K562 (cell line): ENCODE measurements around the gene KIR2DL4.

Experiments used
- CLOCK ChIP-seq: fragments of 250-450 bp; sonication (Bioruptor Pico); IDR thresholded peaks from 2 replicates; pipeline ENCODE4 v1.4.0; 2020; ENCODE audit warnings: mild to moderate bottlenecking, moderate library complexity, borderline replicate concordance
- CTCF ChIP-seq, 3 experiments: IDR thresholded peaks in 2 of 3; conservative IDR thresholded peaks in 1 of 3; 2 replicates each; pipeline ENCODE4 v1.5.1; 2011 to 2012; ENCODE audit warnings: low read length in 3 of 3, mild to moderate bottlenecking in 3 of 3, control low read depth in 2 of 3, improper control_type of control experiment in 1 of 3, inconsistent platforms in 1 of 3, low read depth in 1 of 3, mixed read lengths in 1 of 3, moderate library complexity in 1 of 3; ENCODE audit not compliant: insufficient read depth in 2 of 3
- FOXK2 ChIP-seq, 2 experiments: fragments of 450-650 bp; IDR thresholded peaks in 1 of 2; conservative IDR thresholded peaks in 1 of 2; 2 replicates each; pipeline ENCODE4 v1.6.1; 2016; ENCODE audit warnings: low read depth in 2 of 2, mild to moderate bottlenecking in 1 of 2
- HCFC1 ChIP-seq: IDR thresholded peaks from 2 replicates; pipeline ENCODE4 v1.6.1; 2012; ENCODE audit warnings: low read depth, low read length, improper control_type of control experiment
- MAFK ChIP-seq: IDR thresholded peaks from 2 replicates; pipeline ENCODE4 v1.6.1; 2011; ENCODE audit warnings: low read length, improper control_type of control experiment
- MCM5 ChIP-seq: fragments of 450-650 bp; IDR thresholded peaks from 2 replicates; pipeline ENCODE4 v1.6.1; 2016; ENCODE audit warnings: low read depth
- MTF1 ChIP-seq: fragments of 250-450 bp; sonication (Bioruptor Pico); IDR thresholded peaks from 2 replicates; pipeline ENCODE4 v1.9.0; 2021; ENCODE audit warnings: moderate library complexity, mild to moderate bottlenecking, inconsistent platforms, borderline replicate concordance
- NR2C1 ChIP-seq, 2 experiments: fragments of 450-650 bp; IDR thresholded peaks; 2 replicates each; pipeline ENCODE4 v1.6.1; 2017; ENCODE audit warnings: mild to moderate bottlenecking in 2 of 2, antibody characterized with exemption in 1 of 2, inconsistent platforms in 1 of 2, missing compliant biosample characterization in 1 of 2, missing genetic modification characterization in 1 of 2
- POLR2AphosphoS5 ChIP-seq: IDR thresholded peaks from 2 replicates; pipeline ENCODE4 v1.6.1; 2011; ENCODE audit warnings: mild to moderate bottlenecking, low read depth, low read length, moderate library complexity; ENCODE audit not compliant: control insufficient read depth, insufficient read depth
- RAD21 ChIP-seq, 2 experiments: fragments of 250-450 bp in 1 of 2; fragments of 450-650 bp in 1 of 2; sonication (Bioruptor Pico) in 1 of 2; formaldehyde crosslinking in 1 of 2; IDR thresholded peaks in 1 of 2; conservative IDR thresholded peaks in 1 of 2; 2 replicates each; pipeline versions ENCODE4 v1.4.0 to v1.8.0; 2020 to 2022; ENCODE audit warnings: mild to moderate bottlenecking in 2 of 2, moderate library complexity in 1 of 2
- TAF1 ChIP-seq: IDR thresholded peaks from 2 replicates; pipeline ENCODE4 v1.6.1; 2011; ENCODE audit warnings: mild to moderate bottlenecking, low read length, moderate library complexity; ENCODE audit not compliant: insufficient read depth, control insufficient read depth, severe bottlenecking; ENCODE audit errors: extremely low read depth
- TF ChIP-seq, protein P1 (sequence below): sonication (generic); formaldehyde crosslinking; IDR thresholded peaks from 2 replicates; pipeline ENCODE4 v1.8.0; 2022; ENCODE audit warnings: mild to moderate bottlenecking, missing genetic modification reagents
- TF ChIP-seq, protein P2 (sequence below), 3 experiments: fragments of 200-800 bp in 1 of 3; fragments of 250-450 bp in 1 of 3; fragments of 450-650 bp in 1 of 3; sonication (Bioruptor Pico) in 1 of 3; sonication (Bioruptor generic) in 1 of 3; formaldehyde crosslinking in 1 of 3; IDR thresholded peaks; 2 replicates each; pipeline versions ENCODE4 v1.6.1 to v1.8.0; 2016 to 2022; ENCODE audit warnings: mild to moderate bottlenecking in 2 of 3, missing genetic modification characterization in 2 of 3, missing compliant biosample characterization in 1 of 3, moderate library complexity in 1 of 3

- TF ChIP-seq MAFK (no peak), NR2C1 (IDR thresholded peaks at IDR 0.05) (no peak), NR2C1 (tag; IDR thresholded peaks at IDR 0.05) (no peak), MTF1 (no peak), HCFC1 (no peak), FOXK2 (conservative IDR thresholded peaks at IDR 0.05 in 1 of 2, IDR thresholded peaks at IDR 0.05 in 1 of 2; ENCODE audit: low read depth in 2 of 2) (no peak), POLR2AphosphoS5 (no peak), TAF1 (no peak), CLOCK (no peak), RAD21 (CRISPR knock-in tag; conservative IDR thresholded peaks at IDR 0.05 in 1 of 2, IDR thresholded peaks at IDR 0.05 in 1 of 2) (no peak), CTCF (IDR thresholded peaks at IDR 0.05 in 2 of 3, conservative IDR thresholded peaks at IDR 0.05 in 1 of 3; ENCODE audit: insufficient read depth in 2 of 3, low read depth in 1 of 3, low read length in 3 of 3) (no peak), MCM5 (no peak)
- TF ChIP-seq, protein P1, sequence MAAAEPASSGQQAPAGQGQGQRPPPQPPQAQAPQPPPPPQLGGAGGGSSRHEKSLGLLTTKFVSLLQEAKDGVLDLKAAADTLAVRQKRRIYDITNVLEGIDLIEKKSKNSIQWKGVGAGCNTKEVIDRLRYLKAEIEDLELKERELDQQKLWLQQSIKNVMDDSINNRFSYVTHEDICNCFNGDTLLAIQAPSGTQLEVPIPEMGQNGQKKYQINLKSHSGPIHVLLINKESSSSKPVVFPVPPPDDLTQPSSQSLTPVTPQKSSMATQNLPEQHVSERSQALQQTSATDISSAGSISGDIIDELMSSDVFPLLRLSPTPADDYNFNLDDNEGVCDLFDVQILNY = no peak
- TF ChIP-seq, protein P2, sequence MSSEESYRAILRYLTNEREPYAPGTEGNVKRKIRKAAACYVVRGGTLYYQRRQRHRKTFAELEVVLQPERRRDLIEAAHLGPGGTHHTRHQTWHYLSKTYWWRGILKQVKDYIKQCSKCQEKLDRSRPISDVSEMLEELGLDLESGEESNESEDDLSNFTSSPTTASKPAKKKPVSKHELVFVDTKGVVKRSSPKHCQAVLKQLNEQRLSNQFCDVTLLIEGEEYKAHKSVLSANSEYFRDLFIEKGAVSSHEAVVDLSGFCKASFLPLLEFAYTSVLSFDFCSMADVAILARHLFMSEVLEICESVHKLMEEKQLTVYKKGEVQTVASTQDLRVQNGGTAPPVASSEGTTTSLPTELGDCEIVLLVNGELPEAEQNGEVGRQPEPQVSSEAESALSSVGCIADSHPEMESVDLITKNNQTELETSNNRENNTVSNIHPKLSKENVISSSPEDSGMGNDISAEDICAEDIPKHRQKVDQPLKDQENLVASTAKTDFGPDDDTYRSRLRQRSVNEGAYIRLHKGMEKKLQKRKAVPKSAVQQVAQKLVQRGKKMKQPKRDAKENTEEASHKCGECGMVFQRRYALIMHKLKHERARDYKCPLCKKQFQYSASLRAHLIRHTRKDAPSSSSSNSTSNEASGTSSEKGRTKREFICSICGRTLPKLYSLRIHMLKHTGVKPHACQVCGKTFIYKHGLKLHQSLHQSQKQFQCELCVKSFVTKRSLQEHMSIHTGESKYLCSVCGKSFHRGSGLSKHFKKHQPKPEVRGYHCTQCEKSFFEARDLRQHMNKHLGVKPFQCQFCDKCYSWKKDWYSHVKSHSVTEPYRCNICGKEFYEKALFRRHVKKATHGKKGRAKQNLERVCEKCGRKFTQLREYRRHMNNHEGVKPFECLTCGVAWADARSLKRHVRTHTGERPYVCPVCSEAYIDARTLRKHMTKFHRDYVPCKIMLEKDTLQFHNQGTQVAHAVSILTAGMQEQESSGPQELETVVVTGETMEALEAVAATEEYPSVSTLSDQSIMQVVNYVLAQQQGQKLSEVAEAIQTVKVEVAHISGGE (CRISPR knock-in tag; IDR thresholded peaks at IDR 0.05) = no peak
These were observed 7.7 kb upstream of the KIR2DL4 start for GRCh38 chr19:54795758-54796157.
